Activated gamma-delta T cell treated with anti-CD3 and anti-CD28 coated beads, Interleukin-2, amount 50 U/mL, for 16 hours (primary cell): Measurements from ENCODE around the gene BLOC1S5.

Experiments used
- DNase-seq: peaks from one replicate; pipeline ENCODE4 v3.0.0-alpha.2; 2020; ENCODE audit warnings: low read depth

Gene BLOC1S5, protein sequence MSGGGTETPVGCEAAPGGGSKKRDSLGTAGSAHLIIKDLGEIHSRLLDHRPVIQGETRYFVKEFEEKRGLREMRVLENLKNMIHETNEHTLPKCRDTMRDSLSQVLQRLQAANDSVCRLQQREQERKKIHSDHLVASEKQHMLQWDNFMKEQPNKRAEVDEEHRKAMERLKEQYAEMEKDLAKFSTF

GRCh38 chr6:8063761-8064637 lies at the start of gene BLOC1S5:
BLOC1S5 (minus strand) TSS chr6:8064389; CDS start chr6:8064376, 13 bp downstream.
- peak; percentile 95 for DNase-seq

GRCh38 chr6:8113131-8113654 lies 49.0 kb upstream of the BLOC1S5 start:
- DNase-seq: no peak

GRCh38 chr6:8110725-8111124 lies 46.5 kb upstream of the BLOC1S5 start:
- no peak for DNase-seq

- no peak for DNase-seq
Measured at GRCh38 chr6:8110117-8110721, 46.0 kb upstream of the BLOC1S5 start.

GRCh38 chr6:8108759-8109539 lies 44.8 kb upstream of the BLOC1S5 start:
- no peak for DNase-seq

DNA sequence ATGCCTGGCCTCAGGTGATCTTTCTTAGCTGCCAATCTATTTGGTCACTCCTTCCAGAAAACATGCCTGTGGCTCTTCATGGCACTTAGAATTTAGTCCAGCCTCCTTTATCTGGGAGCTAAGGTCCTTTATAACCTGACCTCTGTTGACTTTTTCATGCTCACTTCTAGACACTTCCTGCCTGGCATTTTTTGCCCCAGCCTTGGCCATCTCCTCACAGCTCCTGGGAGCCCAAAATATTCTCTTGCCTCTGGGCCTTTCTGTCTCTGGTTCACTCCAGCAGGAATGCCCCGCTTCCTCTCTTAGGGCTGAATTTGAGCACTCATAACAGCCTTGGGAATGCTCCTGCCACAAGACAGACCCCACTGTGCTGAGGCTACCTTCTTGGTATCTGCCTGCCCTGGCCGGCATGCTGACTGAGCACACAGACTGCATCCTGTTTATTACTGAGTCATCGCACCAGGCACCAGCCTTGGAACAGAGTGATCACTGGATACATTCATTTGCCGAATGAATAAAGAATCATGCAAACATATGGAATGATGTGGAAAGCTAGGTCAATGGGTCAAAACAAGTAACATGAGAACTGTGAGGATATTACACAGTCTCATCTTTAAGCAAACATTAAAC lies 44.0 kb upstream of the BLOC1S5 start:
- DNase-seq: no peak

DNA sequence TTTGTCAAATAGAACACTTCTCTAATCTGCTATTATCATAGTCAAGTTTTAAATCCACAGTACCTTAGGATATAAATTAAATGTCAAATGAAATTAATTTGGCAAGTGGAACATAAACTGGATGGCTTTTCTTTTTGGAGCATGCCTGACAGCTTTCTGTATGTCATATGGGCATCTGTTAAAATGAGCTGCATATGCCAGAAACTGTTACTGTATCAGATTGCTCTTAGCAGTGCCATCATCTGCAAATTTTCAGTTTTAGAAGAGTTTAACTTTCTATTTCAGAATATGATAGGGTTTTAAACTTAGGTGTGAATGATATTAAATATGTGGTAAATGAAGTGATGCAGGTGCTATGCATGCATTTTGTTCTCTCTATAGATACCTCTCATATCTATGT lies 41.6 kb upstream of the BLOC1S5 start:
- no peak for DNase-seq

- DNase-seq: no peak
Measured at GRCh38 chr6:8103726-8104125, 39.5 kb upstream of the BLOC1S5 start.

DNA sequence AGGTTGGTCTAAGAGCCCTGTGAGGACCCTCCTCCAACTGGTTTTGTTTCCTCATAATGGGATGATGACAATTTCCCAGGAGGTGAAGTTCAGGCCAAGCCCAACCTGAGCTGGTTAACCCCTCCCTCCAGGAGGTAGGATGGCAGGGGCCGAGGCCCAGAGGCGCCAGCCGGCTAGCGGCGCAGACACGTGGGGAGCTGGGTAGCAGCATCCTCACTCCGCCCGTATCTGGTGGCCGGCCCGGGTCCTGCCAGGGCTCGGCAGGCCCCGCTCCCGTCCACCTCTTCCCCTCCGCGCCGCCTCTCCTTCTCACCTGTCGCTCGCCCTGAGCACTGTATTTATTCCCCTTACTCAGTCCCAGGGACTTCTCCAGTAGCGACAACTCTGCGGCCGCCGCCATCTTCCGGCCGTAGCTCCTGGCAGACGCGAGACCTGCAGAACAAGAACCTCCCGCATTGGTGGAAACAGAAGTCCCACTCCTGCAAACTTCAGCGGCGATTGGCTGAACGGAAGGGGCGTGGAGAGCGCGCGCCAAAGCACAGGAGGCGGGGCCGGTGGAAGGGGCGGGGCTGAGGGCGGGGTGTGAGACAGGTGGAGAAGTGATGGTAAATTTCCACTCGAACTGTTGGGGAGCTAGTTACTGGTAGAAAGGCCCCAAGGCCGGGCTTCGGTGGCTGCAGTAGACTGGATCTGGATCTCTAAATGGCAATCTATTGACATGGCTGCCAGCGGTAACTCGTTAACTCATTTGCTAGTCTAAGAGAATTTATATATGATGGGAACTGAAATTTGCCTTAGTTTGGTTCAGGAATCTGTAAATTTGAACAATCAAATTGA lies 38.2 kb upstream of the BLOC1S5 start, which contains the start of gene EEF1E1:
EEF1E1 (minus strand) TSS at position 427 of the 837 bp plus-strand sequence; CDS start at position 400, 27 bp downstream.
- peak; percentile 98 for DNase-seq

DNA sequence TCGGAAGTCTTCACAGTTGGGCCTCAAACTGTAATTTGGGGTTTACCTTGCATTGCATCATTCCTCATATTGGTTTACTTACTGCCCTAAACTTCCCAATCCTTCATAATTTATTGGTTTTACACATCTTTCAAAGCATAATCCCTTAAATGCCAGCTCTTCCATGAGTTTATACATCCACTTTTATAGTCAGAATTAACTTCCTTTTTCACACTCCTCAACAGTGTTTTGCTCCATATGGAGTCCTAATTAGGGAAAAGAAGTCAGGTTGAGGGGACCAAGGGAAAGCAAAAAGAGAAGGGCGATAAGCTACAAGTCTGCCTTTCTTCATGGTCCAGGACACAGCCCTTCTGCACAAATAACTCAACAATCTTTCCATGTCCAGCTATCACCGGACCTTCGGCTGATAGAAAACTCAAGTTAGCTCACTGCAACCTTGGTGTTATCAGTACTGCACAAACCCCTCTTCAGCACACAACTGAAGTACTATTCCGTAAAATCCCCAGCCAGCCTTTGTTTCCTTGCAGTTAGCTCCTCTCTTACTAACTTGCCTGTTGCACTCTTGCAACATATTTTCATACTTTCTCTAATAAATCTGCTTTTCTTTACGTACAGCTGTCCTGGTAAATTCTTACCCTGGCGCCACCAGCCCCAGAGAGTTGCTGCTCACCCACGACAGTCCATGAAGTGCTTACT lies 36.1 kb upstream of the BLOC1S5 start:
- no peak for DNase-seq

DNA sequence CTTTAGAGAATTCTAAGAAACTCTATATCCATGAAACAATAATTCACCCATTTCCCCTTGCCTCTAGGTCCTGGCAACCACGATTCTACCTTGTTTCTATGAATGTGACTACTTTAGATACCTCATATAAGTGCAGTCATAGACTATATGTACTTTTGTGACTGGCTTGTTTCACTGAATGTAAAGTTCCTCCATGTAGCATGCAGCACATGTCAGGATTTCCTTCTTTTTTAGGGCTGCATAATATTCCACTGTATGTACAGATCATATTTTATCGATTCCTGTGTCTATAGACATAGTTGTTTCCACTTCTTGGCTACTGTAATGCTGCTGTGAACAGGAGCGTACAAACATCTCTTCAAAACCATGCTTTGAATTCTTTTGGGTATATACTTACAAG lies 26.5 kb upstream of the BLOC1S5 start:
- DNase-seq: no peak

GRCh38 chr6:8088886-8089285 lies 24.7 kb upstream of the BLOC1S5 start:
- DNase-seq: no peak

DNA sequence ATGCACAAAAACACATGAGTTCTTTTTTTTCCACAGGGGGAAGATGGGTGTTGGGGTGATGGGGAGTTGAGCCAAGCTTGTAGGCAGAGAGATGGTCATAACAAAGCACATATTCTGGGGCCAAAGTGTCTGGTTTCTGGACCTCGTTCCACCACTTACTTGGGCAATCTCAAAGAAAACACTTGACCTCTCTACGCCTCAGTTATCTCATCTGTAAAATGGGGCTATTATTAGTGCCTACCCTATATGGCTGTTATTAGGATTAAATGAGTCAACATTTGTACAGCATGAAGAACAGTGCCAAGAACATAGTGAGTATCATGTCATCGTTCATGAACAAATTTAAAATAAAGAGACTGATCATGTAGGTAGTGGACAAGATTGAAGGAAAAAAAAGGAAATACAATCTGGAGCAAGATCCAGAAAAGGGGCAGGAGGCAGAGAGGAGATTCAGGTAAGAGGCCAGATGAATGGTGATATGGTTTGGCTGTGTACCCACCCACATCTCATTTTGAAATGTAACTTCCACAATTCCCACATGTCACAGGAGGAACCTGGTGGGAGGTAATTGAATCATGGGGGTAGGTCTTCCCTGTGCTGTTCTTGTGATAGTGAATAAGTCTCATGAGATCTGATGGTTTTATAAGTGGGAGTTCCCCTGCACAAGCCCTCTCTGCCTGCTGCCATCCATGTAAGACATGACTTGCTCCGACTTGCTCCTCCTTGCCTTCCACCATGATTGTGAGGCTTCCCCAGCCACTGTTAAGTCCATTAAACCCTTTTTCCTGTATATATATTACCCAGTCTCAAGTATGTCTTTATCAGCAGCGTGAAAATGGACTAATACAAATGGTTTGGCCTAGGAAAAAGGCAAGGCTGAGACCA lies 23.9 kb upstream of the BLOC1S5 start:
- DNase-seq: no peak

DNA sequence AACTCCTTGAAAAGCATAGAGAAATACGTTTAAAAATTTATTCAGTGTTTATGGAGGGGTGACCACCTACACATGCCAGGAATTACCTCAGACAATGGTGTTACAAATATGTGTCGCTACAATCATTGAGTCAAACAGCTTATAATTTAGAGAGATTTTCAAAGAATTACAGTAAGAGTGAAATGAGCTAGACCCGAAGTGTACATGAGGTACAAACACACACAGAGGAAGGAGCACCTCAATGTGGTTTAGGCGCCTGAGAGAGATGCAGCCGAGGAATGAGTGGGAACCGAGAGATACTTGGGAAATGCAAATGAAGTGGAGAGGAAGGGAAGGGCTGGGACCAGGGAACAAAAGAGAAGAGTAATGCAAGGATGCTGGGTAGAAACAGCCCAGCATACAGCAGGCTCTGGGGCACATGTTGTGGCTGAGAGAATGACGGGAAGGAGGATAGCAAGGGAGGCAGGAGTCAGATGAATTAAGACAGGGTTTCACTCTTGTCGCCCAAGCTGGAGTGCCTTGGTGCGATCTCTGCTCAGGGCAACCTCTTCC lies 22.6 kb upstream of the BLOC1S5 start:
- no peak for DNase-seq

GRCh38 chr6:8085053-8085511 lies 20.9 kb upstream of the BLOC1S5 start:
- DNase-seq: no peak

DNA sequence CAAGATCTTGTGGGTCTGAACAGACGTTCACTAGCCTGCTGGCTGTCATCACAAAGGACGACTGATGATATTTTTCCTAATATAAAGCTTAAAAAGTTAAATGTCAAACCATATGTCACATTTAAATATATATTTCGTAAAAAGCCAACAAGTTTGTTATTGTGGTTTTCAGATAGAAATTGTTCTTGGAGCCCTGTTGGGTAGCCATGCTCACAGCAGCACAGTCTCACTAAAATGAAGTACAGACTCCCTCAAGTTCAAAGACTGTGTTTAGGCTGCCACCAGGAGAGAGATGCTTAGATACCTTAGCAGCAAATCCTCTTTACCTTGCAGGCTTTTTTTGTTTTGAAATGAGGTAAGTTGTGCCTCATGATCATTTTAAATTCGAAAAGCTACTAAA lies 20.4 kb upstream of the BLOC1S5 start:
- no peak for DNase-seq

- no peak for DNase-seq
Measured at GRCh38 chr6:8082954-8083858, 19.0 kb upstream of the BLOC1S5 start.
